OCI-M1 (cell line): Measurements from ENCODE around the gene GALNT10.

ENCODE experiments used
- DNase-seq: peaks from one replicate; lab custom pipeline; 2025; lab: John Stamatoyannopoulos, UW

GALNT10 gene

DNA sequence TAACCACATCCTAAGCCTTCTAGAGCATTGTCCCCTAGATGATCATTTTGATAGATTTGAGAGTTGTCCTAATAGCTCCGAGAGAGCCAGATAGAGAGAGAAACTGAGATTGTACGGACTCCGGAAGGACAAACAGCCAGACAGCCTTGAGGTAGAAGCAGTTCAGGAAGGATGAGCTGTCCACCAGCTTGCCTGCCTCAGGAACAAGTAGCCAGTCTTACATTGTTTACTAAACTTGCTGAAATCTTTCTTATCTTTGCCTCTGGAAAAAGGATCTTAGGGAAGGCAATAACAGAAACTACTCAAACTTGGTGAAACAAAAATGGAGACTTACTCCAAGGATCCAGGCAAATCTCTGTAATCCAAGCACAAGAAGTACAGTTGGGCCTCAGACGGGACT, 216.3 kb downstream of the GALNT10 start:
- no peak for DNase-seq

DNA sequence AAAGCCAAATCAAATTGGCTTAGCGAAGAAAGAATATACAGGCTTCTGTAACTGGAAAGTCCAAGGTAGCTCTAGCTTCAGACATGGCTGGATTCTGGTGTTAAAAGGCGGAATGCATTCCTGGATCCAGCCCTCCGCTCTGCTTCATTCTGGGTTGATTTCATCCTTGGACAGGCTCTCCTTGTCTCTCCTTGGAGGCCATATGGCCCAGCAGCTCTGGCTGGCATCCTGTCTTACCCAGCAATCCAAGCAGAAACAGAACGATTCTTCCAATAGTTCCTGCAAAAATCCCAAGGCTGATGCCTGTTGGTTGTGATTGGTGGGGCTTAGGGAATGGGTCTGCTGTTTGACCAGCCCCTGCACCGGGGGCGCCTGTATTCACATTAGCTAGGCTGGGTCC, 218.3 kb downstream of the GALNT10 start:
- DNase-seq, result no peak

DNA sequence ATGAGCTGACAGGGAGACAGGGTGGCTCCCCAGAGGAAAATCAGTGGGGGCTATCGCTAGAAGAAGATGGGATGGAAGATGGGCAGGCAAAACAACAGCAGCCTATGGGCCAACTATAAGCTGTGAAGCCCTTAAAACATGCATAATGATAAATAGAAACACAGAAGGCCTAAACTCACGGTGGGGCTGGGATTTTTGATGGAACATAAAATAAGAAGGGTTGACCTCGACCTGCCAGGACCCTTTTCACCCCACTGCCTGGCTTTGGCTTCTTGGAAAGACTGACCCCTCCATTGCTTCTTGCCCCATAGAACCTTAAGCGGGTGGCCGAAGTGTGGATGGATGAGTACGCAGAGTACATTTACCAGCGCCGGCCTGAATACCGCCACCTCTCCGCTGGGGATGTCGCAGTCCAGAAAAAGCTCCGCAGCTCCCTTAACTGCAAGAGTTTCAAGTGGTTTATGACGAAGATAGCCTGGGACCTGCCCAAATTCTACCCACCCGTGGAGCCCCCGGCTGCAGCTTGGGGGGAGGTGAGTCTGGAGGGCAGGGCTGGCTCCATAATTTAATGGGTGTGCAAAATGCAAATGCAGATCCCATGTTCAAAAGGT, 218.8 kb downstream of the GALNT10 start:
- DNase-seq, result no peak

DNA sequence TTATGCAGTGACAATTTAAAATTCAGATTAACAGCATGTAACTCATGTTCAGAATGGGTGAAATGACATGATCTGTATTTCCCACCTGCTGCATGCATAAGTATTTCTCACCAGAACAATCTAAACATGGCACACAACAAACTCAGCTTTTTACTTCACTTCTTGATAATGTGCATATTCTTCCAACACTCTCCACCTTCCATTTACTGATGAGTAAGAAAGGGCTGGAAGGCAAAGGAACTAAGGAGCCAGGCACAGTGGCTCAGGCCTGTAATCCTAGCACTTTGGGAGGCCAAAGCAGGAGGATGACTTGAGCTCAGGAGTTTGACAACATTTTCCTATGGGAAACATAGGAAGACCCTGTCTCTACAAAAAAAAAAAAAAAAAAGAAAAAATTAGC, 219.5 kb downstream of the GALNT10 start:
- DNase-seq, result no peak

DNA sequence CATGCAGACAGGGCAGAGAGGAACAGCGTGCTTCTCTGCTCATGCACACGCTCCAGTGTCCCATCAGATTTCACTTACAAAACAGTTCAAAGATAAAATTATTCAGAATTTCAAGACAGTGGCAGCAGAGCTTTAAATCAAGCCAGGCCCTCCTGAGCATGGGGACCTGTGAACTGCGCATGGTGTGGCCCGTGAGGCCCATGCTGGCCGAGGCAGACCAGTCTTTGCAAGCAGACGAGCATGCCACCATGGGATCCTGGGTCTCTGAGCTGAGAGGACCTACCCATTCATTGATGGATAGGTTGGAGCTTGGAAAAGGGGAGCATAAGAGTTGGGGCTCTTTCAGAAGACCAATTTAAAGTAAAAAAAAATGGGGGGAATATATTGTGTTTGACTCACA, 220.3 kb downstream of the GALNT10 start:
- no peak for DNase-seq

DNA sequence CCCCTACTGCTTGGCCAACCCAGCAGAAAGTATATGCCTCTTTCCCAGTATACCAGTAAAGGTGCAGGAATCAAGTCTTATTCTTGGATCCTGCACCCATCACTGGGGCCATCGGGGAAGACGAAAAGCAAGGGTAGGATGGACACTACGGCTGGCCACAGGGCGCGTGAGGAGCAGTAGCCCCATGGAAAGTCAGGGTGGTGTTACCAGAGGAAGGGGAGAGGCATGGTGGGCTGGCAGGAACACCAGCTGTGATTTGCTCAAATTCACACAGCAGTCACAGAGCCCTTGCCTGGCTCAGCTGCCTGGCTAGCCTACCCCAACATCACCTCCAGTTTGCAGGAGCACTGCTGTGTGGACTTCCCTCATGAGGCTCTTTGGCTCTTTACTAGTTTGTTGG, 220.8 kb downstream of the GALNT10 start:
- DNase-seq, result no peak

DNA sequence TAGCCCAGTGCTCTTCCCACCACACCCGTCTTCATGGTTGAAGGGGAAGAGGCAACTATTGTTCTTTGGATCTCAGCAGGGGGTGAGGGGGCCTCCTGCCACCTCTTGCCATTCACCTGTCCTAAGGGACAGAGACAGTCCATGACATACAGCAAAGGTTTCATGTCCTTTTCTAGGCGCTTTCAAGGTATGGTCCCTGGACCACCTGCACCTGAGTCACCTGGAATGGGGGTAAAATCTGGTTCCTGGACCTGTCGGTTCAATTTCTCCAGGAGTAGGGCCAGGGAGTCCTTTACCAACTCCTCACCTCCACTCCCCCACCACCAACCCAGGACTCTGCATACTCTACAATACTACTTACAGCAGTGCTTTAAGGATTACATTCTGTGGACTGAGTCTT, 221.8 kb downstream of the GALNT10 start:
- no peak for DNase-seq

DNA sequence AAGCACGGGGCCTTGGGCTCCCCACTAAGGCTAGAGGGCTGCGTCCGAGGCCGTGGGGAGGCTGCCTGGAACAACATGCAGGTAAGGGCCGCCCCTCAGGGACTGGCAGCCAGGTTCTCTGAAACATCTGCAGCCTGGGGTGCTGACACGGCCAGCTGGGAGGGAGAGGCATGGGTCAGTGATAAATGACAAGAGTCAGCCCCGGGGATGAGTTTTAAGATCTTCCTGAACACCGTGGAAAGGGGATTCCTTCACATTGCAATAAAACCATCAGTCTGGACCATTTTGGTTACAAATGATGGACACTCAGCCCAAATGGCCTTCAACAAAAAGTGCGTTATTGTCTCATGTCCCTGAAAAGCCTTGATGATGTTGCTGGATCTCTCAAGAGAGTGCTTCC, 222.4 kb downstream of the GALNT10 start:
- no peak for DNase-seq

DNA sequence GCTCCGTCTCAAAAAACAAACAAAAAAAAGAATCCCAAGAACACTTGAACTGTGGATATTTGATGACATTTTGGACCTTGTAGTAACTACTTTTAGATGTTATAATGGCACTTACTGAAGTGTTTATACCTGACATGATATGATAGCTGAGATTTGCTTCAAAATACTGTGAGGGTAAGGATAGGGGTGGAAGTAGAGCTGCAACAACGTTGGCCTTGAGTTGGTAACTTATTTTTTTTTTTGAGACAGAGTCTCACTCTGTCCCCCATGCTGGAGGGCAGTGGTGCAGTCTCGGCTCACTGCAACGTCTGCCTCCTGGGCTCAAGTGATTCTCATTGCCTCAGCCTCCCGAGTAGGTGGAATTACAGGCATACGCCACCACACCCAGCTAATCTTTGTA, 224.6 kb downstream of the GALNT10 start:
- no peak for DNase-seq

DNA sequence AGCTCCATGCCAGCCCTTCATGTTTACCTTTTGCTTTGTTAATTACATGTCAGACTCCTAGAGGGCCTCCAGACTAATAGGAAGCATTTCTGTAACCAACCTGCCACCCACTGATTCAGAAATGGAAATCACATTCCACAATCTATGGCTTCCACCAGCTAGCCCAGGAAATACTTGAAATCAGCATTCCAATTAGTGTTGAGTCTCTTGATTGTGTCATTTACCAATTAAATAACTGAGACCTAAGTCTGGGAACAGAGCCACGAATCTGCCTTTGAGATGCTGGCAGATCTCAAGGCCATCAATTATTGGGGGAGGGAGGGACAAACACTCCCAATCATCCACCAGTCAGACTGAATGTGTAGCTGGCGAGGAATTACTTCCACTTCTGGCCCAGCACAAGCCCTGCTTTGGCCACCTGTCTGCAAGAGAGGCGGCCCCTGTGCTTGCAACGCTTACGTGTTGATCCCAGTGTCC, 227.8 kb downstream of the GALNT10 start:
- no peak for DNase-seq

DNA sequence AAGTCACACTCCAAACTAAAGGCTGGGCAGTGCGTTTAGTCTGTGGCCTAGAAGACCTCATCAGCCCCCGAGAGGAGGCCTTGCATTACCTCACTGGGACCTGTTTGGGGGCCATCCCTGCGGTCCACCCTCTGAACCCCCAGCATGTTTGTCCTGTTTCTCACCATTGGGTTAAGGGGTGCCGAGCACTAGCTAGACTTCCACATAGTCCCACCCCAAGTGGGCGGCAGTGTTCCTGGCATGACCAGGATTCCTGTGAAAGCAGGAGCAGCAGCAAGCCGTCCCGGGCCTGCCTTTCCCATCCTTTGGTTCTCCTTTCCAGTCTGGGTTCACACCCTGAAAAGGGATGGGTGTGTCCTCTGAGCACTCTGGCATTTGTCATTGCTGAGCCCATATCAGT, 228.7 kb downstream of the GALNT10 start:
- no peak for DNase-seq

DNA sequence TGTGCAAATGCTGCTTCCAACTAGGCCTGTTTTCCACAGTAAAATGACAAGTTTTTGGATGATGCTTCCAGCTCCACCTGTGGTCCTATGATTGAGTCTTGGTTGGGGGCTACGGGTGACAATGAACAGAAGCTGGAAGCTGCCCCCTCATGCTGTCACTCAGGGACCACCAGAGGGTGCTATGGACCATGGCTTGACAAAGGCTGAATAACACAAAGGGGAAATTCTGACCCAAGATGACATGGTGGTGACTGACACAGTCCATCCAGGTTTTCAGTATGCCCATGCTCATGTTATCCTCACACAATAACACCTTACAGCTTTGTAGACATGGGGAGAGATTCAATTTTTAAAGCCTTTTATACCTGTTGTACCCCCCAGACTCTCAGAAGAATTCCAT, 231.3 kb downstream of the GALNT10 start:
- DNase-seq, result peak; percentile 63

DNA sequence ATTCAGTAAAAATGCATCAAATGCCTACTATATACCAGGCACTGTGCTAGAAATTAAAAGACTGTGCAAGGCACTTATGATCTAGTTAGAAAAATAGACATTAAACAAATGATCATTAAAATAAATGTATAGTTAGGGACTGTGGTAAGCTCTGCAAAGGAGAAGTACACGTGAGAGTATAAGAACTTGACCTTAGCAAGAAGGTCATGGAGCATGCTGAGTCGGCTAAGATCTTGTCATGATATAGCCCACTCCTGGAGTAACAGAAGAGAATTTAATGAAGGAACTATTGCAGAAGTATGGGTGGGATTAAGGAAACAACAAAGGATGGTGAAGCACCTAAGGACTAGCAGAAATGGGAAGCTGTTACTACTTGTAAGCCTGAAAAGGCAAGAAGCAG, 231.8 kb downstream of the GALNT10 start:
- peak; percentile 37 for DNase-seq

DNA sequence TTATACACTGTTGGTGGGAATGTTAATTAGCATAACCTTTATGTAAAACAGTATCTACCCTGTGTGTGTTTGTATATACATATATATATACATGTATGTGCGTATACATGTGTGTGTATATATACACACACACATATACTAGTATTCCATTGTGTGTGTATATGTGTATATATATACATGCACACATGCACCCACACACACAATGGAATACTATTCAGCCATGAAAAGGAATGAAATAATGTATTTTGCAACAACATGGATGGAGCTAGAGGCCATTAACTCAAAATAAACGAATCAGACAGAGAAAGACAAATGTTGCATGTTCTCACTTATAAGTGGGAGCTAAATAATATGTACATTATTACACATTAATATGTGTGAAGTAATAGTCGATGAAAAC, 237.7 kb downstream of the GALNT10 start:
- DNase-seq, result no peak

DNA sequence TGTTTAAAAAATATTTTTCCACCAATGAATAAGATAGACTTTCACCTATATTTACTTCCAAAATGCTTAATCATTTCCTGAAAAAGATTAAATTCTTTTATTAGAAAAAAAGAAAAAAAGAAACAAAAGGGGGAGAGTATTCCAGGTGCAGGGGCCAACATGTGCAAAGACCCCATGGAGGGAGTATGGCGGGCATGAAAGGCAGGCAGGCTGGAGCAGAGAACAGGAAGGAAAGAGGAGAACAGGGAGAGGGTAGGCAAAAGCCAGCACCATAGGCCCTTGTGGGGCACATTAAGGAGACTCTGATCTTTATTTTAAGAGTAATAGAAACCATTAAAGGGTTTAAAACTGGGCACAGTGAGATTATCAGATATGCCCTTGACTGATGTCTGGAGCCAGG, 238.8 kb downstream of the GALNT10 start:
- DNase-seq, result no peak

DNA sequence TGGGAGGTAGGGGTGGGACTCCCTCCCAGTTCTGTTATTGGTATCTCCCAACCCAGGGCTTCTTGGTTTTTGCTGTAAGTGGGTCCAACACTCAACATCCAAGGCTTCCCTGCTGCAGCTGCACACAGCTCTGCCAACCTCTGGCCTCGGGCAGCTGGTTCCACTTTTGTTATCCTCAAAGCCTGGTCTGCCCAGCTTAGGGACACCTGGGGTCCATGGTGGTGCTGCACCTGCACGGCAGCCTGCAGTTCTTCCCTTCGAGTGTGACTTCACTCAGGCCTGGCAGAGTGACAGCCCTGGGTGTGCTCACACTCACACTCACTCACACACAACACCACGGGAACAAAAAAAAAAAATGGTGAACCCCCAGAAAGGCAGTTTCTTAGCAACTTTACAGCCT, 239.9 kb downstream of the GALNT10 start:
- DNase-seq, result no peak

DNA sequence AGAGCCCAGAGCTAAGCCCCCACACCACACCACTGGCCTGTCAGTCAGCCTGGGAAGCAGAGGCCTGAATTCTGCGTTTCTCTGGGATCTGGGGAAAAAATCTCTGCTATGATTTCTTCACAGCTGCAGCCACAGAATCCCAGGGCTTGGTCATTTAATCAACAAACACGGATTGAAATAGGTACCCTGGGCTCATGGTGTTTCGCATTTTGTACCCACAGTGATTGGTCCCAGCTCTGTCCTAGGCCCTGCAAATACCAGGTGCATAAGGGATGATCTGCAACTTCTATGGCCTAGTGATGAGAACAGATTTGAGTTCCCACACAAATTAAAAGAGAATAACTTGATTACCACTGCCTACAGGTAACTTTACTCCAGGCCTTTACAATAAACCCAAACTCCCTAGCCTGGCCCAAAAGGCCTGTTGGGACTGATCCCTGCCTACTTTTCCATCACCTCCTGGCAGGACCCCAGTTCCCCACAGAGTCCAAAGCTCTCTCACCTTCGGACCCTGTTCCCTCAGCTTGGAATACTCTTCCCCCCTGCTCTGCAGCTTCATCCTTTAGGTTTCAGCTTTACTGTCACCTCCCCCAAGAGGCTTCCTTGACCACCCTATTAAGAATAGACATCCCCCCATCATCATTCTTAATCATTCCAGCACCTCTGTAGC, 240.6 kb downstream of the GALNT10 start:
- DNase-seq, result no peak

DNA sequence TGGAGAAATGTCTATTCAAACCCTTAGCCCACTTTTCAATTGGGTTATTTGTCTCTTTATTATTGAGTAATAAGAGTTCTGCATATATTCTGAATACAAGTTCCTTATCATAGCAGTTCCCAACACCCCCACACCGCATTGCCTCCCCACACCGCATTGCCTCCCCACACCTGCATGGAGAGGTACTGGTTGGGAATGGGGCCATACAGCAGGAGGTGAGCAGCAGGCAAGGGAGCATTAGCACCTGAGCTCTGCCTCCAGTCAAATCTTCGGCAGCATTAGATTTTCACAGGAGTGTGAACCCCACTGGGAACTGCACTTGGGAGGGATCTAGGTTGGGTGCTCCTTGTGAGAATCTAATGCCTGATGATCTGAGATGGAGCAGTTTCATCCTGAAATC, 244.7 kb downstream of the GALNT10 start:
- DNase-seq, result no peak

DNA sequence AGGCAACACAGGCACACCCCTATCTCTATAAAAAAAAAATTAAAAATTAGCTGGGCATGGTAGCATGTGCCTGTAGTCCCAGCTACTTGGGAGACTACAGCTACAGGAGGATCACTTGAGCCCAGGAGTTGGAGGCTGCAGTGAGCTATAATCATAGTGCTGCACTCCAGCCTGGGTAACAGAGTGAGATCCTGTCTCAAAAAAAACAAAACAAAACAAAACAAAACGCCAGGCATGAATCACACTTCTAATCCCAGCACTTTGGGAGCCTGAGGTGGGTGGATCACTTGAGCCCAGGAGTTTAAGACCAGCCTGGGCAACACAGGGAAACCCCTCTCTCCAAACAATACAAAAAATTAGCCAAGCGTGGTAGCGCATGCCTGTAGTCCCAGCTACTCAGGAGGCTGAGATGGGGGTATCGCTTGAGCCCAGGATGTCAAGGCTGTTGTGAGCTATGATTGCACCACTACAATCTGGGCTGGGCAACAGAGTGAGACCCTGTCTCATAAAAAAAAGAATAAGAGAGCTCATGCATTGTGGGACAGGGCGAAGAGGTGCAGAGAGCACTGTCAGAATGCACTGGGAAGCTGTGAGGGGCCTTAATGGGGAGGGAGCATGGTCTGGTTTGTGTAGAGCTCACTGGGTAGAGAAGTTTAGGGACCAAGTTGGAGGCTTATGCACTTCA, 246.9 kb downstream of the GALNT10 start:
- no peak for DNase-seq

DNA sequence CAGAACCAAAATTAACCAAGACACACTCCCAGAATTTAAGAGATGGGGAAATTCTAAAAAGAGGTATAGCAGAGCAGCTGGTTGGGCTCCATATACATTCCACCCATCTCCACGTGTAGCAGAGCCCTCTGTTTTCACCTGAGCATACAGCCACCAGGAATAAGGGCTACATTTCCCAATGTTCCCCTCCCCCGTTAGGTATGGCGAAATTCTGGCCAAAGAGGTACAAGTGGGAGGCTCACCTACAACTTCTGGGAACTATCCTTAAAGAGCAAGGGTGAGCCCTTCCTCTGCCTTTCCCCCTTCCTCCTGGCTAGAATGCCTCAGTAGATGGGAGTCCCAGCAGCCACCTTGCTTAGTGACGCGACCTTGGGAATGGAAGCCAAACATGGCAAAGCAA, 250.0 kb downstream of the GALNT10 start:
- DNase-seq, result no peak

DNA sequence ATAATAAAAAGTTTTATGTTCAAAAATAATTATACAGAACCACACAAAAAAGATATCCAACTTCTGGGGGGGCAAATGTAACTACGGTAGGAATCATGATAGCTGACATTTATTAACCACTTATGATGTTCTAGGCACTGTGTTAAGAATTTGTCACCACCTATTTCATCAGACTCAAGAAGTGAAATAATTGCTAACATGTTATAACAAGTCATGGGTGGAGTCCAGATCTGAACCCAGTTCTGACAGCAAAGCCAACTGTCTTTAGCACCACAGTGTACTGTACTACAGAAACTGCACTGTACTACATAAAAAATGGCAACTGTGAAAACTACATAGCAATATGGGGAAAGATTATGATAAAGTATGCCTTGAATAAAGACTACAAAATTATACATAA, 252.3 kb downstream of the GALNT10 start:
- DNase-seq, result no peak

DNA sequence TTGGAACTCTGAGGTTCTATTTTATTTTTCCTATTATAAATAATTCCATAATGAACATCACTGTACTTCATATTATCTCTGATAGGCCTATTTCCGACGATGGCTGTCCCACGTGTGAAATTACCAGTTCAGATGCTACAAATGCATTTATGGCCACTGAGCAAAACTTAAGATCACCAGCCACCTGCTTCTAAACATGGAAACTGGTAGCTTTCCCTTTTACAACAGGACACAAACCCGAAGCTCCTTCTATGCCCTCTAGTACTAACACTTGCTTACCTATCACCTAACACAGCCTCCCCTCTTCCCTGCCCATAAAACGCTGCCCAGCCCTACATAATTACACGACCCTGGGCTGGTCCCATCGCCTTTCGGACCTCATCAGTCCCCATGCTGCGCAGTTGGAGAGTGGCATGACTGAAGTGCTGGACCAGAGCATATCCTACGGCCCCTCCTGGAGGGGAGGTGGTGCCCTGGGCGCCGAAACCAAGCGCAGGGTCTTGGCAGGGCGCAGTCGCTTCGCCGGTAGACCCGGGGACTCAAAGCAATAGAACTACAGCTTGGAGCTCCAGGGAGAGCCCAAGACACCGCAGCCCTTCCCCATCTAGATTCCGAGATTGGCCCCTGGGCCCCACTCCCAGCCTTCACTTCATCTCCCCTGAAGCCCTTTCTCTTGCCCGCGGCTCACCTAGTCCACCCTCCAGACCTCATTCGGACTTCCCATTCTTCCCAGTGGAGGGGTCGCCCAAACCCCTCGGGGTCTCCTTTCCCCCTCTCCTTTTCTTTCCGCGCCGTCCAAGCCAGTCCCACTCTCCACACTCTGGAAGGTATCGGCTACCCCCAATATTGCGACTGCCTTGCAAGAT, 254.3 kb downstream of the GALNT10 start:
- peak; percentile 63 for DNase-seq
